Measurements from ENCODE around the gene MATK. TPM values are rescaled to one million over a fixed set of nuclear protein-coding genes. Genes with fewer than 3 reads are reported as not detected.
A peak's percentile ranks its signal among the peaks of the same experiment; 100 is the strongest.
"Not testable (repeated sequence)": the region's sequence is repeated elsewhere in the genome, so short reads cannot be mapped to it uniquely, and the experiment has no call there.

Gene MATK
- total RNA-seq, 4 donors from 2014 or later = 1.7 TPM; not detected in 3

DNA sequence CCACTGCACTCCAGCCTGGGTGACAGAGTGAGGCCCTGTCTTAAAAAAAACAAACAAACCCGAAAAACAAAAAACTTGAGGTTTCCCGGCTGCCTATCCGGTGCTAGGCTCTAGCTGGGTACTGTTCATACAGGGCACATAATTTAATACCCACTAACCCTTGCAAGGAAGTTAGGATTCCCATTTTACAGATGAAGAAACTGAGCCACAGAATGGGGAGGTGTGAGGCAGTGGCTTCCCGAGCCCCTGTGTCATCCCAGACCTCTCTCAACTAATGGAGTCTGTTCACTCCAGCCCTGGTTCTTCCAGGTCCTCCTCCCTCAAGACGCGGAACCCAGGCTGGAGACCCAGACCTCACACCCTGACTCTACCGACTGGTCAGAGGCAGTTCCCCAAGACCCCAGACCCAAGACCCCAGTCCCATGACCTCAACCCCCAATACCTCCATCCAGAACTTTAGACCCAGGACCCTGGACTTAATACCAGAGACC, 25.3 kb downstream of the MATK start:
- Histone ChIP-seq H3K36me3 (peaks cover 0 to 30% of the 10 kb centered on the region in 2 donors), H3K27ac (peak overlapping the region; percentile 92 to 100 (median 98)), H3K27me3 (no peaks in the 10 kb centered on the region), H3K4me1 (peaks cover 21 to 22% of the 10 kb centered on the region in 2 donors), H3K9me3 (no peaks in the 10 kb centered on the region), H3K4me3 (peak overlapping the region; percentile 70 to 95 (median 80))
- DNase-seq (no peak), ATAC-seq (no peak)
- TF ChIP-seq, protein P1, sequence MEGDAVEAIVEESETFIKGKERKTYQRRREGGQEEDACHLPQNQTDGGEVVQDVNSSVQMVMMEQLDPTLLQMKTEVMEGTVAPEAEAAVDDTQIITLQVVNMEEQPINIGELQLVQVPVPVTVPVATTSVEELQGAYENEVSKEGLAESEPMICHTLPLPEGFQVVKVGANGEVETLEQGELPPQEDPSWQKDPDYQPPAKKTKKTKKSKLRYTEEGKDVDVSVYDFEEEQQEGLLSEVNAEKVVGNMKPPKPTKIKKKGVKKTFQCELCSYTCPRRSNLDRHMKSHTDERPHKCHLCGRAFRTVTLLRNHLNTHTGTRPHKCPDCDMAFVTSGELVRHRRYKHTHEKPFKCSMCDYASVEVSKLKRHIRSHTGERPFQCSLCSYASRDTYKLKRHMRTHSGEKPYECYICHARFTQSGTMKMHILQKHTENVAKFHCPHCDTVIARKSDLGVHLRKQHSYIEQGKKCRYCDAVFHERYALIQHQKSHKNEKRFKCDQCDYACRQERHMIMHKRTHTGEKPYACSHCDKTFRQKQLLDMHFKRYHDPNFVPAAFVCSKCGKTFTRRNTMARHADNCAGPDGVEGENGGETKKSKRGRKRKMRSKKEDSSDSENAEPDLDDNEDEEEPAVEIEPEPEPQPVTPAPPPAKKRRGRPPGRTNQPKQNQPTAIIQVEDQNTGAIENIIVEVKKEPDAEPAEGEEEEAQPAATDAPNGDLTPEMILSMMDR (IDR thresholded peaks at IDR 0.05 in 4 of 5, conservative IDR thresholded peaks at IDR 0.05 in 1 of 5) = no peak
- in situ Hi-C loops (cut with MboI; ENCODE audit: low sequenced_read_pairs in 4 of 4) (no loop called here), intact Hi-C loops (cut with DNase I; ENCODE audit: low total_unique reads) (loop anchor here (5.0 kb wide), 6 partner anchors 254 to 1926 kb away; partner anchors contain the start of genes ANKRD24, FZR1, SIRT6 and SLC39A3)

DNA sequence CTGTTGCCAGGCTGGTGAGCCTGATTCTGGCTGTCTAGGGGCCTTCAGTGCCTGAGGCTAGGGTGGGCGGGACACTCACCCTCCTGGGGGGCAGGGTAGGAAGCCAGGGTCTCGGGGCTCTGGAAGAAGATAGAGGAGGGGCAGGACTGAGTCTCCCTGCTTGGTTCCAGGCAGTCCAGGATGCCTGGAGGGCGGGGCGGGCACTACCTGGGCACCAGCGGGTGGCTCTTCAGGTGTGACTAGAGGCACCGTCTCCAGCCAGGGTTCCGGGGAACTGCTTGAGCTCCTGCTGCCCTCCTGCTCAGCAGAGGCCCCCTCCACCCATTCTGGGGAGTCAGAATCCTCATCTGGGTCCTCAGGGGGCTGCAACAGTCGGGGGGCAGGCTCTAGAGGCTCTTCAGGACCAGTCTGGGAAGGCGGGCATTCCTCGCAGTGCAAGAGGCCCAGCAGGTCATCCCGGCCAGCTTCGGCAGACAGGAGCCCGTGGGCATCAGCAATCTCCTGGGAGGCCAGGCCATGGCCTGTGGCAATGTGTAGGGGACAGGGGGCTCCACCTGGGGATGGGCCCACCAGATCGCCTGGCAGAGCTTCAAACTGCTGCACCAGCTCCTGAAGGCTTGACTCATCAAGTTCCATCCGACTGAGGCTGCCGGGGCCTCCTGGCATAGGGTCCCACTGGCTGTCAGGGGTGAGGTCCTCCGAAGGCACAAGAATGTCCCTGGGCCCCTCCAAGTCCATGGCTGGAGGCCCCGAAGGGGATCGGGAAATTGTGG, 26.5 kb downstream of the MATK start:
- H3K4me3 ChIP-seq = no peak overlapping the region
- intact Hi-C loops (cut with DNase I; ENCODE audit: low total_unique reads) = loop anchor here (5.0 kb wide), 6 partner anchors 252 to 1928 kb away; partner anchors contain the start of genes ANKRD24, FZR1, SIRT6 and SLC39A3
- TF ChIP-seq, protein P1 (IDR thresholded peaks at IDR 0.05 in 4 of 5, conservative IDR thresholded peaks at IDR 0.05 in 1 of 5) = no peak
- no peak for TF ChIP-seq POLR2A (IDR thresholded peaks at IDR 0.05)
- peaks cover 21 to 22% of the 10 kb centered on the region in 2 donors for H3K4me1 ChIP-seq
- in situ Hi-C loops (cut with MboI; ENCODE audit: low sequenced_read_pairs in 4 of 4) = no loop called here
- H3K27me3 ChIP-seq = no peaks in the 10 kb centered on the region
- no peak for ATAC-seq
- DNase-seq = no peak
- H3K27ac ChIP-seq = no peak overlapping the region
- H3K36me3 ChIP-seq = peaks cover 0 to 22% of the 10 kb centered on the region in 2 donors
- no peaks in the 10 kb centered on the region for H3K9me3 ChIP-seq

DNA sequence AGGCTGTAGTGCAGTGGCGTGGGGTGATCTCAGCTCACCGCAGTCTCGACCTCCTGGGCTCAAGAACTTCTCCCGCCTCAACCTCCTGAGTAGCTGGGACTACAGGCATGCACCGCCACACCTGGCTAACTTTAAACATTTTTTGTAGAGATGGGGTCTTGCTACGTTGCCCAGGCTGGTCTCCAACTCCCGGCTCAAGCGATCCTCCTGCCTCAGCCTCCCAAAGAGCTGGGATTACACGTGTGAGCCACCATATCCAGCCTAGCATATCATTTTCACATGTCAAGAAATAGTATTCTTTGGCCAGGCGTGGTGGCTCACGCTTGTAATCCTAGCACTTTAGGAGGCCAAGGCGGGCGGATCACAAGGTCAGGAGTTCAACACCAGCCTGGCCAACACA, 27.9 kb downstream of the MATK start:
- in situ Hi-C loops (cut with MboI; ENCODE audit: low sequenced_read_pairs in 4 of 4); ATAC-seq; H3K27me3 ChIP-seq; H3K4me3 ChIP-seq; intact Hi-C loops (cut with DNase I; ENCODE audit: low total_unique reads); H3K9me3 ChIP-seq; H3K27ac ChIP-seq; DNase-seq: not testable (repeated sequence)
- Histone ChIP-seq H3K36me3 (peaks cover 0 to 27% of the 10 kb centered on the region in 2 donors), H3K4me1 (peaks cover 17 to 18% of the 10 kb centered on the region in 2 donors)

DNA sequence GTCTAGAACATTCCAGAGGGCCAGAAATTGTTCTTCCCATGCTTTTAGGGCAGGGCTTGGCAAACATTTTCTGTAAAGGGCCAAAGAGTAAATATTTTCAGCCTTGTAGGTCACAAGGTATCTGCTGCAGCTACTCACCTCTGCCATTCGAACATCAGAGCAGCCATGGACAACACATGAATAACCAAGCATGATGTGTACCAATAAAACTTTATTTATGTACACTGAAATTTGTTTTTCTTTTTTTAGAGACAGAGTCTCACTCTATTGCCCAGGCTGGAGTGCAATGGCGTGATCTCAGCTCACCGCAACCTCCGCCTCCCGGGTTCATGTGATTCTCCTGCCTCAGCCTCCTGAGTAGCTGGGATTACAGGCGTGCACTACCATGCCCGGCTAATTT, 28.5 kb downstream of the MATK start:
- DNase-seq; ATAC-seq; H3K27me3 ChIP-seq; in situ Hi-C loops (cut with MboI; ENCODE audit: low sequenced_read_pairs in 4 of 4); H3K27ac ChIP-seq; H3K4me3 ChIP-seq; intact Hi-C loops (cut with DNase I; ENCODE audit: low total_unique reads); H3K9me3 ChIP-seq: not testable (repeated sequence)
- Histone ChIP-seq H3K4me1 (peaks cover 13 to 15% of the 10 kb centered on the region in 2 donors), H3K36me3 (peaks cover 0 to 33% of the 10 kb centered on the region in 2 donors)

DNA sequence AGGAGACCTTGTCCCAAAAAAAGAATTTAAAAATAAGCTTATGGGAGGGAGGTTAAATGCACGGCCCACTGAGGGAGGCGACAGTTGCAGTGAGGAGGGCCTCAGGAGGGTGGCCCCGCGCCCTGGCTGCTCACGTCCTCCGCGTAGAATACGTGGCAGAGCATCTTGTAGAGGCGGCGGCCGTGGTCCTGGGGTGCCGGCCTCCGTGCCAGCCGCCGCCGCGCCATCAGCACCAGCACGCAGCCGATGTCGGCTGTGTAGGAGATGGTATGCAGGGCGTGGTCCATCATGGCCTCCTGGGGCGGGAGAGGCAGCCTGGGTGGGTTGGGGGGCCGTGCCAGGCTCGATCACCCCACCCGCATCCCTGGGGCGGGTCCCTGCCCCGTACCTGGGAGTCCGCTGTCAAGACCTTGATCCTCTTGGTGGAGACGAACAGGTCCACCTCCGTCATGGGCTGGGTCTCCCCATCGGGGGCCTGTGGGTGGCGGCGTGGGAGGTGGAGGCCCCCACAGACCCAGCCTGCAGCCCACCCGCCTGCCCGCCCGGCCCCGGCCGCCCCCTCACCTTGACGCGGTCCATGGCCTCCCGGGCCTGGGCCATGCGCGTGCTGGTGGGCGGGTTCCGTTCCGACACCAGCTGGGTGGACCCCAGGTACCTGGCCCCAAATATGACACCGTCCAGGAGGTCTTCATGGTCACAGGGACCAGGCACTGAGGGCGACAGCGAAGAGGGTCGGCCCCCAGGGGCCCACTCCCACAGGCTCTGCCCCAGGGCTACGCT, 32.4 kb downstream of the MATK start:
- Histone ChIP-seq H3K4me1 (no peaks in the 10 kb centered on the region), H3K4me3 (no peak overlapping the region), H3K9me3 (no peaks in the 10 kb centered on the region), H3K27me3 (no peaks in the 10 kb centered on the region), H3K36me3 (peaks cover 0 to 65% of the 10 kb centered on the region in 2 donors), H3K27ac (no peak overlapping the region)
- ATAC-seq = no peak
- intact Hi-C loops (cut with DNase I; ENCODE audit: low total_unique reads) = no loop called here
- TF ChIP-seq, protein P1 (IDR thresholded peaks at IDR 0.05 in 4 of 5, conservative IDR thresholded peaks at IDR 0.05 in 1 of 5) = no peak
- TF ChIP-seq POLR2A (IDR thresholded peaks at IDR 0.05) = no peak
- DNase-seq = no peak
- in situ Hi-C loops (cut with MboI; ENCODE audit: low sequenced_read_pairs in 4 of 4) = no loop called here
